HCT116 (cell line): ENCODE measurements around the gene ABHD12B. TPM values are rescaled to one million over a fixed set of nuclear protein-coding genes. Genes with fewer than 3 reads are reported as not detected.

ENCODE experiments used
- ATAC-seq: fragments of 200-7000 bp; cut with Tn5 transposase; 2 replicates; pipeline ENCODE4 v1.9.1; 2020; ENCODE audit warnings: mild to moderate bottlenecking, moderate library complexity
- BruUV-seq: library from RNA; stranded (reverse); fragments of 400-500 nt; replicated peaks from 2 replicates; lab custom pipeline; 2021; lab: Mats Ljungman, UMichigan
- CTCF ChIA-PET: fragments of 300-600 bp; sonication (Branson Sonifier 250); formaldehyde crosslinking; loops from one replicate; lab custom pipeline; 2021; ENCODE audit warnings: antibody characterized with exemption; lab: Charles Lee
- POLR2A ChIA-PET: fragments of 300-600, 350-600 bp; sonication (Branson Sonifier 250); formaldehyde crosslinking; loops from one replicate; lab custom pipeline; 2021; ENCODE audit warnings: antibody characterized with exemption; lab: Charles Lee
- RAD21 ChIA-PET, 2 experiments: fragments of 300-600 bp; sonication (Branson Sonifier 250); formaldehyde crosslinking; loops; one replicate each; lab custom pipeline; 2023; ENCODE audit warnings: low total read pairs in 2 of 2; ENCODE audit not compliant: uncharacterized antibody in 2 of 2, unreplicated experiment in 2 of 2, low non-redundant PET in 1 of 2; lab: Charles Lee
- DNase-seq: peaks from one replicate; pipeline ENCODE4 v3.0.0-alpha.2; 2010; ENCODE audit warnings: low read depth, low spot score
- H2AFZ ChIP-seq: fragments of 200-600 bp; shearing (Covaris generic), sonication (generic); 2 replicates; pipeline ENCODE4 v1.6.1; 2017; ENCODE audit warnings: low read depth, mixed run types, mixed read lengths, antibody characterized with exemption, low read length; ENCODE audit not compliant: poor library complexity, severe bottlenecking
- H3K27ac ChIP-seq: 2 replicates; pipeline ENCODE4 v1.5.1; 2012; ENCODE audit warnings: low read depth, low read length
- H3K27me3 ChIP-seq: fragments of 200-600 bp; sonication (generic); 2 replicates; pipeline ENCODE4 v1.6.1; 2016; ENCODE audit warnings: mixed run types, low read length, mixed read lengths; ENCODE audit not compliant: insufficient read depth
- H3K36me3 ChIP-seq, 2 experiments: fragments of 200-500 bp in 1 of 2; fragments of 200-600 bp in 1 of 2; sonication (Bioruptor generic) in 1 of 2; sonication (generic) in 1 of 2; 2 replicates each; pipeline versions ENCODE4 v1.5.1 to v1.6.1; 2014 to 2016; ENCODE audit warnings: low read length in 2 of 2, inconsistent platforms in 1 of 2, mixed read lengths in 1 of 2, mixed run types in 1 of 2; ENCODE audit not compliant: insufficient read depth in 2 of 2, control insufficient read depth in 1 of 2
- H3K4me1 ChIP-seq, 2 experiments: fragments of 200-600 bp in 1 of 2; sonication (generic) in 1 of 2; 2 replicates each; pipeline versions ENCODE4 v1.5.1 to v1.6.1; 2012 to 2017; ENCODE audit warnings: low read length in 2 of 2, inconsistent platforms in 1 of 2, mild to moderate bottlenecking in 1 of 2, mixed read lengths in 1 of 2, mixed run types in 1 of 2, moderate library complexity in 1 of 2; ENCODE audit not compliant: insufficient read depth in 2 of 2, control insufficient read depth in 1 of 2
- H3K4me2 ChIP-seq: fragments of 200-600 bp; sonication (generic); 2 replicates; pipeline ENCODE4 v1.6.1; 2017; ENCODE audit warnings: mixed run types, low read length, mixed read lengths
- H3K4me3 ChIP-seq, 2 experiments: fragments of 200-600 bp in 1 of 2; sonication (generic) in 1 of 2; replicated peaks in 1 of 2; 2 replicates each; pipeline ENCODE4 v1.5.1; 2011 to 2016; ENCODE audit warnings: low read length in 2 of 2, control low read depth in 1 of 2, low read depth in 1 of 2, mild to moderate bottlenecking in 1 of 2, mixed read lengths in 1 of 2, mixed run types in 1 of 2
- H3K79me2 ChIP-seq: fragments of 200-600 bp; sonication (generic); 2 replicates; pipeline ENCODE4 v1.6.1; 2017; ENCODE audit warnings: mild to moderate bottlenecking, mixed run types, low read length, moderate library complexity, mixed read lengths; ENCODE audit not compliant: insufficient read depth
- H3K9ac ChIP-seq: fragments of 200-600 bp; sonication (generic); 2 replicates; pipeline ENCODE4 v1.6.1; 2016; ENCODE audit warnings: low read length, mixed read lengths
- H3K9me2 ChIP-seq: fragments of 200-600 bp; sonication (generic), shearing (Covaris generic); 2 replicates; pipeline ENCODE4 v1.6.1; 2017; ENCODE audit warnings: mixed run types, mild to moderate bottlenecking, moderate library complexity; ENCODE audit not compliant: insufficient read depth
- H3K9me3 ChIP-seq, 2 experiments: fragments of 200-500 bp in 1 of 2; fragments of 200-600 bp in 1 of 2; sonication (Bioruptor generic) in 1 of 2; sonication (generic) in 1 of 2; 2 replicates each; pipeline ENCODE4 v1.6.1; 2014 to 2017; ENCODE audit warnings: low read length in 2 of 2, mixed read lengths in 2 of 2, inconsistent platforms in 1 of 2, low read depth in 1 of 2, mild to moderate bottlenecking in 1 of 2, mixed run types in 1 of 2, moderate library complexity in 1 of 2; ENCODE audit not compliant: control insufficient read depth in 1 of 2, insufficient read depth in 1 of 2
- H4K20me1 ChIP-seq: fragments of 200-600 bp; sonication (generic), shearing (Covaris generic); 2 replicates; pipeline ENCODE4 v1.6.1; 2017; ENCODE audit warnings: mixed run types, mild to moderate bottlenecking, moderate library complexity; ENCODE audit not compliant: insufficient read depth
- CEBPB ChIP-seq: IDR thresholded peaks from 2 replicates; pipeline ENCODE4 v1.6.1; 2012; ENCODE audit warnings: low read depth
- CTCF ChIP-seq, 3 experiments: fragments of 200-600 bp in 1 of 3; sonication (generic) in 1 of 3; IDR thresholded peaks in 2 of 3; conservative IDR thresholded peaks in 1 of 3; 2 replicates each; pipeline ENCODE4 v1.5.1; 2012 to 2017; ENCODE audit warnings: low read depth in 2 of 3, low read length in 2 of 3, antibody characterized with exemption in 1 of 3, borderline replicate concordance in 1 of 3, control low read depth in 1 of 3, mild to moderate bottlenecking in 1 of 3, mixed read lengths in 1 of 3, mixed run types in 1 of 3, moderate library complexity in 1 of 3; ENCODE audit not compliant: insufficient read depth in 1 of 3
- EZH2 ChIP-seq: fragments of 200-600 bp; sonication (generic); IDR thresholded peaks from 2 replicates; pipeline ENCODE4 v1.6.1; 2017; ENCODE audit warnings: antibody characterized with exemption, mixed run types
- MAX ChIP-seq: IDR thresholded peaks from 2 replicates; pipeline ENCODE4 v1.6.1; 2012
- SP1 ChIP-seq: IDR thresholded peaks from 2 replicates; pipeline ENCODE4 v1.6.1; 2012; ENCODE audit warnings: low read depth
- YY1 ChIP-seq: IDR thresholded peaks from 2 replicates; pipeline ENCODE4 v1.6.1; 2011; ENCODE audit warnings: low read length, low read depth, moderate library complexity, mild to moderate bottlenecking; ENCODE audit not compliant: insufficient replicate concordance; ENCODE audit errors: extremely low read depth
- intact Hi-C: fragments of 100-400 bp; cut with micrococcal nuclease; formaldehyde crosslinking; loops from 2 replicates; pipeline ENCODE4 v1.10.0; 2022
- total RNA-seq: library from RNA; stranded (reverse); gene quantifications from one replicate; pipeline ENCODE4 v1.2.1, GENCODE V29; 2021; ENCODE audit not compliant: unreplicated experiment
- TF ChIP-seq, protein P1 (sequence below): IDR thresholded peaks from 2 replicates; pipeline ENCODE4 v1.6.1; 2011; ENCODE audit warnings: mild to moderate bottlenecking, low read length, moderate library complexity; ENCODE audit not compliant: insufficient replicate concordance; ENCODE audit errors: extremely low read depth

Gene ABHD12B
- total RNA-seq, 1 experiment from 2014 or later = 0.74 TPM

DNA sequence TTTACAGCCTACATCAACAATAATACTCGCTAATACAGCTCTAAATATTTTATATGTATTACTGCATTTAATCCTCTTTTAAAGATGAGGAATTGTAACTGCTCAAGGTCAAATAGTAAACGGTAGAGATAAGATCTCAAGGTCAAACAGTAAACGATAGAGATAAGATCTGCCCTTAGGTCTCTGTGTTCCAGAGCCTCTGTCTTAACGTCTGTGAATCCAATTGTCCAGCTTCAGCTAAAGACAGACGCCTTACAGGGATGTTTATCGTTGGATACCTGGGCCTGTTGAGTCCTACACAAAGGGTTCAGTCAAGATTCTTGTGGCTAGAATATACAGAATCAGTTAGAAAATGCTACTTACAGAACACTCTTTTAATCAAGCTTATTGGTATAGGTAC lies 52.4 kb downstream of the ABHD12B start:
- BruUV-seq = no TSS peak
- Histone ChIP-seq H2AFZ (no peak overlapping the region), H3K79me2 (peaks cover 4% of the 10 kb centered on the region; the same call in 1 of the 2 replicates), H3K27me3 (no peaks in the 10 kb centered on the region), H3K9ac (no peak overlapping the region), H3K9me2 (no peaks in the 10 kb centered on the region), H3K36me3 (peaks cover 49 to 51% of the 10 kb centered on the region in 2 experiments; a peak in 3 of 4 replicates), H3K27ac (no peak overlapping the region), H3K4me1 (no peaks in the 10 kb centered on the region), H3K4me2 (no peak overlapping the region), H3K4me3 (no peak overlapping the region), H3K9me3 (no peaks in the 10 kb centered on the region), H4K20me1 (no peaks in the 10 kb centered on the region)
- TF ChIP-seq, protein P1, sequence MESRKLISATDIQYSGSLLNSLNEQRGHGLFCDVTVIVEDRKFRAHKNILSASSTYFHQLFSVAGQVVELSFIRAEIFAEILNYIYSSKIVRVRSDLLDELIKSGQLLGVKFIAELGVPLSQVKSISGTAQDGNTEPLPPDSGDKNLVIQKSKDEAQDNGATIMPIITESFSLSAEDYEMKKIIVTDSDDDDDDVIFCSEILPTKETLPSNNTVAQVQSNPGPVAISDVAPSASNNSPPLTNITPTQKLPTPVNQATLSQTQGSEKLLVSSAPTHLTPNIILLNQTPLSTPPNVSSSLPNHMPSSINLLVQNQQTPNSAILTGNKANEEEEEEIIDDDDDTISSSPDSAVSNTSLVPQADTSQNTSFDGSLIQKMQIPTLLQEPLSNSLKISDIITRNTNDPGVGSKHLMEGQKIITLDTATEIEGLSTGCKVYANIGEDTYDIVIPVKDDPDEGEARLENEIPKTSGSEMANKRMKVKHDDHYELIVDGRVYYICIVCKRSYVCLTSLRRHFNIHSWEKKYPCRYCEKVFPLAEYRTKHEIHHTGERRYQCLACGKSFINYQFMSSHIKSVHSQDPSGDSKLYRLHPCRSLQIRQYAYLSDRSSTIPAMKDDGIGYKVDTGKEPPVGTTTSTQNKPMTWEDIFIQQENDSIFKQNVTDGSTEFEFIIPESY = no peak
- TF ChIP-seq EZH2 (no peak), SP1 (no peak), YY1 (no peak), CTCF (IDR thresholded peaks at IDR 0.05 in 2 of 3, conservative IDR thresholded peaks at IDR 0.05 in 1 of 3; ENCODE audit: borderline replicate concordance in 1 of 3, insufficient read depth in 1 of 3, low read depth in 2 of 3, low read length in 2 of 3) (no peak), CEBPB (no peak), MAX (no peak)
- no peak for DNase-seq
- intact Hi-C loops = no loop called here
- RAD21 ChIA-PET = no interaction called here
- CTCF ChIA-PET = no interaction called here
- POLR2A ChIA-PET = interaction anchor here (0.6 kb wide), 1 partner anchor 1158 kb away, joined by 3 read pairs; no protein-coding TSS in a partner anchor
- ATAC-seq = no peak
